ENCODE measurements around the gene TEP1.

- TF ChIP-seq CTCF (IDR thresholded peaks at IDR 0.05) (no peak), POLR2A (IDR thresholded peaks at IDR 0.05) (no peak), EP300 (IDR thresholded peaks at IDR 0.05) (no peak), POLR2AphosphoS5 (IDR thresholded peaks at IDR 0.05) (no peak)
These were observed 80.9 kb downstream of the TEP1 start for GRCh38 chr14:20332431-20332787.

Data from gastroesophageal sphincter (tissue), 3 donors.